HCT116 (cell line): ENCODE measurements around the gene APLP1. TPM values are rescaled to one million over a fixed set of nuclear protein-coding genes. Genes with fewer than 3 reads are reported as not detected.

Experiments
- ATAC-seq: fragments of 200-7000 bp; cut with Tn5 transposase; 2 replicates; pipeline ENCODE4 v1.9.1; 2020; ENCODE audit warnings: mild to moderate bottlenecking, moderate library complexity
- BruUV-seq: library from RNA; stranded (reverse); fragments of 400-500 nt; replicated peaks from 2 replicates; lab custom pipeline; 2021; lab: Mats Ljungman, UMichigan
- CTCF ChIA-PET: fragments of 300-600 bp; sonication (Branson Sonifier 250); formaldehyde crosslinking; loops from one replicate; lab custom pipeline; 2021; ENCODE audit warnings: antibody characterized with exemption; lab: Charles Lee
- POLR2A ChIA-PET: fragments of 300-600, 350-600 bp; sonication (Branson Sonifier 250); formaldehyde crosslinking; loops from one replicate; lab custom pipeline; 2021; ENCODE audit warnings: antibody characterized with exemption; lab: Charles Lee
- RAD21 ChIA-PET, 2 experiments: fragments of 300-600 bp; sonication (Branson Sonifier 250); formaldehyde crosslinking; loops; one replicate each; lab custom pipeline; 2023; ENCODE audit warnings: low total read pairs in 2 of 2; ENCODE audit not compliant: uncharacterized antibody in 2 of 2, unreplicated experiment in 2 of 2, low non-redundant PET in 1 of 2; lab: Charles Lee
- DNase-seq: peaks from one replicate; pipeline ENCODE4 v3.0.0-alpha.2; 2010; ENCODE audit warnings: low read depth, low spot score
- H2AFZ ChIP-seq: fragments of 200-600 bp; shearing (Covaris generic), sonication (generic); 2 replicates; pipeline ENCODE4 v1.6.1; 2017; ENCODE audit warnings: low read depth, mixed run types, mixed read lengths, antibody characterized with exemption, low read length; ENCODE audit not compliant: poor library complexity, severe bottlenecking
- H3K27ac ChIP-seq: 2 replicates; pipeline ENCODE4 v1.5.1; 2012; ENCODE audit warnings: low read depth, low read length
- H3K27me3 ChIP-seq: fragments of 200-600 bp; sonication (generic); 2 replicates; pipeline ENCODE4 v1.6.1; 2016; ENCODE audit warnings: mixed run types, low read length, mixed read lengths; ENCODE audit not compliant: insufficient read depth
- H3K36me3 ChIP-seq, 2 experiments: fragments of 200-500 bp in 1 of 2; fragments of 200-600 bp in 1 of 2; sonication (Bioruptor generic) in 1 of 2; sonication (generic) in 1 of 2; 2 replicates each; pipeline versions ENCODE4 v1.5.1 to v1.6.1; 2014 to 2016; ENCODE audit warnings: low read length in 2 of 2, inconsistent platforms in 1 of 2, mixed read lengths in 1 of 2, mixed run types in 1 of 2; ENCODE audit not compliant: insufficient read depth in 2 of 2, control insufficient read depth in 1 of 2
- H3K4me1 ChIP-seq, 2 experiments: fragments of 200-600 bp in 1 of 2; sonication (generic) in 1 of 2; 2 replicates each; pipeline versions ENCODE4 v1.5.1 to v1.6.1; 2012 to 2017; ENCODE audit warnings: low read length in 2 of 2, inconsistent platforms in 1 of 2, mild to moderate bottlenecking in 1 of 2, mixed read lengths in 1 of 2, mixed run types in 1 of 2, moderate library complexity in 1 of 2; ENCODE audit not compliant: insufficient read depth in 2 of 2, control insufficient read depth in 1 of 2
- H3K4me2 ChIP-seq: fragments of 200-600 bp; sonication (generic); 2 replicates; pipeline ENCODE4 v1.6.1; 2017; ENCODE audit warnings: mixed run types, low read length, mixed read lengths
- H3K4me3 ChIP-seq, 2 experiments: fragments of 200-600 bp in 1 of 2; sonication (generic) in 1 of 2; replicated peaks in 1 of 2; 2 replicates each; pipeline ENCODE4 v1.5.1; 2011 to 2016; ENCODE audit warnings: low read length in 2 of 2, control low read depth in 1 of 2, low read depth in 1 of 2, mild to moderate bottlenecking in 1 of 2, mixed read lengths in 1 of 2, mixed run types in 1 of 2
- H3K79me2 ChIP-seq: fragments of 200-600 bp; sonication (generic); 2 replicates; pipeline ENCODE4 v1.6.1; 2017; ENCODE audit warnings: mild to moderate bottlenecking, mixed run types, low read length, moderate library complexity, mixed read lengths; ENCODE audit not compliant: insufficient read depth
- H3K9ac ChIP-seq: fragments of 200-600 bp; sonication (generic); 2 replicates; pipeline ENCODE4 v1.6.1; 2016; ENCODE audit warnings: low read length, mixed read lengths
- H3K9me2 ChIP-seq: fragments of 200-600 bp; sonication (generic), shearing (Covaris generic); 2 replicates; pipeline ENCODE4 v1.6.1; 2017; ENCODE audit warnings: mixed run types, mild to moderate bottlenecking, moderate library complexity; ENCODE audit not compliant: insufficient read depth
- H3K9me3 ChIP-seq, 2 experiments: fragments of 200-500 bp in 1 of 2; fragments of 200-600 bp in 1 of 2; sonication (Bioruptor generic) in 1 of 2; sonication (generic) in 1 of 2; 2 replicates each; pipeline ENCODE4 v1.6.1; 2014 to 2017; ENCODE audit warnings: low read length in 2 of 2, mixed read lengths in 2 of 2, inconsistent platforms in 1 of 2, low read depth in 1 of 2, mild to moderate bottlenecking in 1 of 2, mixed run types in 1 of 2, moderate library complexity in 1 of 2; ENCODE audit not compliant: control insufficient read depth in 1 of 2, insufficient read depth in 1 of 2
- H4K20me1 ChIP-seq: fragments of 200-600 bp; sonication (generic), shearing (Covaris generic); 2 replicates; pipeline ENCODE4 v1.6.1; 2017; ENCODE audit warnings: mixed run types, mild to moderate bottlenecking, moderate library complexity; ENCODE audit not compliant: insufficient read depth
- CBX3 ChIP-seq: IDR thresholded peaks from 2 replicates; pipeline ENCODE4 v1.6.1; 2012; ENCODE audit warnings: low read depth
- EGR1 ChIP-seq: IDR thresholded peaks from 2 replicates; pipeline ENCODE4 v1.6.1; 2012; ENCODE audit warnings: low read depth
- EZH2phosphoT487 ChIP-seq: fragments of 200-600 bp; IDR thresholded peaks from 2 replicates; pipeline ENCODE4 v1.6.1; 2018; ENCODE audit warnings: antibody characterized with exemption, borderline replicate concordance
- JUND ChIP-seq: IDR thresholded peaks from 2 replicates; pipeline ENCODE4 v1.6.1; 2012
- POLR2A ChIP-seq: IDR thresholded peaks from 2 replicates; pipeline ENCODE4 v1.7.0; 2011; ENCODE audit warnings: borderline replicate concordance; ENCODE audit not compliant: insufficient read depth, insufficient read length; ENCODE audit errors: extremely low read depth
- REST ChIP-seq: IDR thresholded peaks from 2 replicates; pipeline ENCODE4 v1.6.1; 2012; ENCODE audit warnings: low read depth
- SP1 ChIP-seq: IDR thresholded peaks from 2 replicates; pipeline ENCODE4 v1.6.1; 2012; ENCODE audit warnings: low read depth
- SRF ChIP-seq: IDR thresholded peaks from 2 replicates; pipeline ENCODE4 v1.6.1; 2012; ENCODE audit warnings: low read depth
- TCF7L2 ChIP-seq: IDR thresholded peaks from 2 replicates; pipeline ENCODE4 v1.7.0; 2011; ENCODE audit warnings: borderline replicate concordance, inconsistent platforms; ENCODE audit not compliant: insufficient read depth, insufficient read length; ENCODE audit errors: extremely low read depth
- YY1 ChIP-seq: IDR thresholded peaks from 2 replicates; pipeline ENCODE4 v1.6.1; 2011; ENCODE audit warnings: low read length, low read depth, moderate library complexity, mild to moderate bottlenecking; ENCODE audit not compliant: insufficient replicate concordance; ENCODE audit errors: extremely low read depth
- ZFX ChIP-seq: fragments of 450-650 bp; IDR thresholded peaks from 2 replicates; pipeline ENCODE4 v1.6.1; 2017
- ZNF274 ChIP-seq: fragments of 200-500 bp; sonication (Bioruptor generic); IDR thresholded peaks from 2 replicates; pipeline ENCODE4 v1.6.1; 2014; ENCODE audit warnings: mild to moderate bottlenecking, low read depth, low read length, inconsistent platforms
- intact Hi-C: fragments of 100-400 bp; cut with micrococcal nuclease; formaldehyde crosslinking; loops from 2 replicates; pipeline ENCODE4 v1.10.0; 2022
- total RNA-seq: library from RNA; stranded (reverse); gene quantifications from one replicate; pipeline ENCODE4 v1.2.1, GENCODE V29; 2021; ENCODE audit not compliant: unreplicated experiment

Gene APLP1
- total RNA-seq, 1 experiment from 2014 or later: 41.2 TPM

- peaks cover 11 to 20% of the 10 kb centered on the region in 2 experiments for H3K4me1 ChIP-seq
- ChIA-PET RAD21 (no interaction called here), CTCF (interaction anchor here (0.6 kb wide), 1 partner anchor 55 kb away, joined by 5 read pairs; no protein-coding TSS in a partner anchor), POLR2A (no interaction called here)
- H4K20me1 ChIP-seq: no peaks in the 10 kb centered on the region
- no peaks in the 10 kb centered on the region for H3K27me3 ChIP-seq
- no peak overlapping the region for H3K9ac ChIP-seq
- peak; percentile 33; the same call in 1 of the 2 replicates for TF ChIP-seq EGR1
- TF ChIP-seq CBX3: no peak
- TF ChIP-seq JUND: no peak
- H3K36me3 ChIP-seq: no peaks in the 10 kb centered on the region
- H3K4me2 ChIP-seq: peak overlapping the region; percentile 9; the same call in 1 of the 2 replicates
- no peaks in the 10 kb centered on the region for H3K79me2 ChIP-seq
- H3K9me2 ChIP-seq: no peaks in the 10 kb centered on the region
- BruUV-seq: no TSS peak
- DNase-seq: no peak
- no peaks in the 10 kb centered on the region for H3K9me3 ChIP-seq
- no peak overlapping the region for H3K4me3 ChIP-seq
- H3K27ac ChIP-seq: no peak overlapping the region
- no peak overlapping the region for H2AFZ ChIP-seq
- intact Hi-C loops: no loop called here
- ATAC-seq: no peak
Measured at GRCh38 chr19:35913589-35913988, 45.2 kb downstream of the APLP1 start.

GRCh38 chr19:35915443-35915842 is 47.1 kb downstream of the APLP1 start:
- Histone ChIP-seq H3K4me1 (peaks cover 11 to 20% of the 10 kb centered on the region in 2 experiments), H2AFZ (no peak overlapping the region), H3K4me2 (no peak overlapping the region), H3K4me3 (no peak overlapping the region), H4K20me1 (no peaks in the 10 kb centered on the region), H3K27ac (no peak overlapping the region), H3K9me3 (no peaks in the 10 kb centered on the region), H3K27me3 (no peaks in the 10 kb centered on the region), H3K36me3 (no peaks in the 10 kb centered on the region), H3K79me2 (no peaks in the 10 kb centered on the region), H3K9me2 (no peaks in the 10 kb centered on the region), H3K9ac (no peak overlapping the region)
- BruUV-seq: no TSS peak
- POLR2A ChIA-PET: no interaction called here
- CTCF ChIA-PET: no interaction called here
- intact Hi-C loops: no loop called here
- no peak for ATAC-seq
- RAD21 ChIA-PET: interaction anchor here in 1 of 2 experiments (0.7 kb wide), 1 partner anchor 97 kb away, joined by 3 read pairs; no protein-coding TSS in a partner anchor
- DNase-seq: no peak
- TF ChIP-seq TCF7L2: no peak
- TF ChIP-seq YY1: no peak
- no peak for TF ChIP-seq ZNF274
- TF ChIP-seq SP1: no peak
- no peak for TF ChIP-seq ZFX
- no peak for TF ChIP-seq EZH2phosphoT487
- no peak for TF ChIP-seq CBX3
- no peak for TF ChIP-seq SRF
- no peak for TF ChIP-seq REST
- TF ChIP-seq POLR2A: no peak
- TF ChIP-seq, all 23 proteins: peak for 0
